Liver (tissue), 3 donors: ENCODE data around the gene C1QTNF1.
A peak's percentile ranks its signal among the peaks of the same experiment; 100 is the strongest.

Source experiments
- FOXA1 ChIP-seq: IDR thresholded peaks from 2 replicates; pipeline ENCODE4 v1.6.1; 2016; ENCODE audit warnings: antibody characterized with exemption
- GABPA ChIP-seq, 2 donors: IDR thresholded peaks in 1 of 2; conservative IDR thresholded peaks in 1 of 2; 2 replicates each; pipeline ENCODE4 v1.6.1; 2016; ENCODE audit warnings: antibody characterized with exemption in 2 of 2, mild to moderate bottlenecking in 1 of 2, moderate library complexity in 1 of 2
- HNF4A ChIP-seq, 2 donors: conservative IDR thresholded peaks; 2 replicates each; pipeline ENCODE4 v1.6.1; 2016; ENCODE audit warnings: antibody characterized with exemption in 2 of 2, mild to moderate bottlenecking in 2 of 2
- HNF4G ChIP-seq: IDR thresholded peaks from 2 replicates; pipeline ENCODE4 v1.6.1; 2016; ENCODE audit warnings: antibody characterized with exemption
- RAD21 ChIP-seq, 2 donors: IDR thresholded peaks; 2 replicates each; pipeline ENCODE4 v1.6.1; 2016; ENCODE audit warnings: antibody characterized with exemption in 2 of 2, mild to moderate bottlenecking in 2 of 2
- SP1 ChIP-seq: IDR thresholded peaks from 2 replicates; pipeline ENCODE4 v1.6.1; 2018; ENCODE audit warnings: antibody characterized with exemption, mild to moderate bottlenecking
- TAF1 ChIP-seq: conservative IDR thresholded peaks from 2 replicates; pipeline ENCODE4 v1.6.1; 2016; ENCODE audit warnings: antibody characterized with exemption, mild to moderate bottlenecking
- YY1 ChIP-seq: IDR thresholded peaks from 2 replicates; pipeline ENCODE4 v1.6.1; 2016; ENCODE audit warnings: antibody characterized with exemption, mild to moderate bottlenecking
- TF ChIP-seq, protein P1 (sequence below): fragments of 150-350 bp; IDR thresholded peaks from 2 replicates; pipeline ENCODE4 v1.5.1; 2017; ENCODE audit warnings: improper control_type of control experiment, low read depth, low read length; ENCODE audit not compliant: missing input control
- TF ChIP-seq, protein P2 (sequence below): IDR thresholded peaks from 2 replicates; pipeline ENCODE4 v1.6.1; 2016; ENCODE audit warnings: antibody characterized with exemption, mild to moderate bottlenecking
- TF ChIP-seq, protein P3 (sequence below): IDR thresholded peaks from 2 replicates; pipeline ENCODE4 v1.6.1; 2016; ENCODE audit warnings: antibody characterized with exemption
- TF ChIP-seq, protein P4 (sequence below): IDR thresholded peaks from 2 replicates; pipeline ENCODE4 v1.6.1; 2016; ENCODE audit warnings: antibody characterized with exemption
- donor health status: healthy.
- donor health status: healthy.

DNA sequence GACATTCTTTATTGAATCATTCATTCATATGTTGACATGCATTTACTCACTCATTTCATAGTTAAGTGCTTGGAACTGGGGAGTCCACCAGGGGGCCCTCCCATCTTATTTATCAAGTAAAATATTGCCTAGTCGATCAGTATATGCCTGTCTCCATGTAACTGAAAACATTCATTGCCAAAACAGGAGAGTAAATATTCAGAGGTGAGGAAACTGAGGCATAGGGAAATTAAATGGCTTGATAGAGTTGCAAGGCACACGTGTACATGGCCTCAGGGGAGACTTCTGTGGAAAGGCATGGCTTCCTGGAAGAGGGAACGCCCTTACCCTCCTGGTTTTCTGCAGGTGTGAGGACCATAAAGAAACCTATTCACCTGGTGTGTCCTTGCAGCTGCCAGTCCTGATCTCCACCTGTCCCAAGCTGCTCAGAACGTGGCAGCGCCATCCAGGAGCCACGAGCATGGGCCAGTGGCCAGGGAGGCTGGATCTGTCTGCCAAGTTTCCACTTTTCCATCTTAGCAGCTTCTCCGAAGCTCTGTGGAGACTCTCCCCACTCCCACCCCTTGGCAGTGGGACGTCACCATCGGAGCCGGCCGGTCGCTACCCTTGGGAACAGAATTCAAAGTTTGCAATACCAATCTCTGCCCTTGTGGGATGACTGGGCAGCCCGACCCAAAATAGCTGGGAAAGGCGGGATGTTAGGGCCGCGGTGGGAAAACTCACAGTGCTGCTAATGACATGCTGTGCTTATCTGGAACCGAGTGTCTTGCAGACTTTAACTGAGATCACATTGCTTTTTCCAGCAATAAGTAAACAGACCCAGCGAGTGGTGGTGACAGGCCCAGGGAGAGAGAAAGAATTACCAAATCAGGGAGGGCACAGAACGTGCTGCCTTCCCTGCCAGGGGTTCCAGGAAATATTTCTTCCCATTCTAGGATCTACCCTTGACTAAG, 4.1 kb upstream of the C1QTNF1 start:
- TF ChIP-seq, protein P1, sequence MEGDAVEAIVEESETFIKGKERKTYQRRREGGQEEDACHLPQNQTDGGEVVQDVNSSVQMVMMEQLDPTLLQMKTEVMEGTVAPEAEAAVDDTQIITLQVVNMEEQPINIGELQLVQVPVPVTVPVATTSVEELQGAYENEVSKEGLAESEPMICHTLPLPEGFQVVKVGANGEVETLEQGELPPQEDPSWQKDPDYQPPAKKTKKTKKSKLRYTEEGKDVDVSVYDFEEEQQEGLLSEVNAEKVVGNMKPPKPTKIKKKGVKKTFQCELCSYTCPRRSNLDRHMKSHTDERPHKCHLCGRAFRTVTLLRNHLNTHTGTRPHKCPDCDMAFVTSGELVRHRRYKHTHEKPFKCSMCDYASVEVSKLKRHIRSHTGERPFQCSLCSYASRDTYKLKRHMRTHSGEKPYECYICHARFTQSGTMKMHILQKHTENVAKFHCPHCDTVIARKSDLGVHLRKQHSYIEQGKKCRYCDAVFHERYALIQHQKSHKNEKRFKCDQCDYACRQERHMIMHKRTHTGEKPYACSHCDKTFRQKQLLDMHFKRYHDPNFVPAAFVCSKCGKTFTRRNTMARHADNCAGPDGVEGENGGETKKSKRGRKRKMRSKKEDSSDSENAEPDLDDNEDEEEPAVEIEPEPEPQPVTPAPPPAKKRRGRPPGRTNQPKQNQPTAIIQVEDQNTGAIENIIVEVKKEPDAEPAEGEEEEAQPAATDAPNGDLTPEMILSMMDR = peak; percentile 54
- TF ChIP-seq RAD21 (IDR thresholded peaks at IDR 0.05) = peak; percentile 69 to 71
- TF ChIP-seq, protein P2, sequence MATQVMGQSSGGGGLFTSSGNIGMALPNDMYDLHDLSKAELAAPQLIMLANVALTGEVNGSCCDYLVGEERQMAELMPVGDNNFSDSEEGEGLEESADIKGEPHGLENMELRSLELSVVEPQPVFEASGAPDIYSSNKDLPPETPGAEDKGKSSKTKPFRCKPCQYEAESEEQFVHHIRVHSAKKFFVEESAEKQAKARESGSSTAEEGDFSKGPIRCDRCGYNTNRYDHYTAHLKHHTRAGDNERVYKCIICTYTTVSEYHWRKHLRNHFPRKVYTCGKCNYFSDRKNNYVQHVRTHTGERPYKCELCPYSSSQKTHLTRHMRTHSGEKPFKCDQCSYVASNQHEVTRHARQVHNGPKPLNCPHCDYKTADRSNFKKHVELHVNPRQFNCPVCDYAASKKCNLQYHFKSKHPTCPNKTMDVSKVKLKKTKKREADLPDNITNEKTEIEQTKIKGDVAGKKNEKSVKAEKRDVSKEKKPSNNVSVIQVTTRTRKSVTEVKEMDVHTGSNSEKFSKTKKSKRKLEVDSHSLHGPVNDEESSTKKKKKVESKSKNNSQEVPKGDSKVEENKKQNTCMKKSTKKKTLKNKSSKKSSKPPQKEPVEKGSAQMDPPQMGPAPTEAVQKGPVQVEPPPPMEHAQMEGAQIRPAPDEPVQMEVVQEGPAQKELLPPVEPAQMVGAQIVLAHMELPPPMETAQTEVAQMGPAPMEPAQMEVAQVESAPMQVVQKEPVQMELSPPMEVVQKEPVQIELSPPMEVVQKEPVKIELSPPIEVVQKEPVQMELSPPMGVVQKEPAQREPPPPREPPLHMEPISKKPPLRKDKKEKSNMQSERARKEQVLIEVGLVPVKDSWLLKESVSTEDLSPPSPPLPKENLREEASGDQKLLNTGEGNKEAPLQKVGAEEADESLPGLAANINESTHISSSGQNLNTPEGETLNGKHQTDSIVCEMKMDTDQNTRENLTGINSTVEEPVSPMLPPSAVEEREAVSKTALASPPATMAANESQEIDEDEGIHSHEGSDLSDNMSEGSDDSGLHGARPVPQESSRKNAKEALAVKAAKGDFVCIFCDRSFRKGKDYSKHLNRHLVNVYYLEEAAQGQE = peak; percentile 80
- TF ChIP-seq SP1 = peak; percentile 32
- TF ChIP-seq TAF1 = no peak
- no peak for TF ChIP-seq GABPA (IDR thresholded peaks at IDR 0.05 in 1 of 2, conservative IDR thresholded peaks at IDR 0.05 in 1 of 2)
- no peak for TF ChIP-seq YY1
- TF ChIP-seq, protein P3, sequence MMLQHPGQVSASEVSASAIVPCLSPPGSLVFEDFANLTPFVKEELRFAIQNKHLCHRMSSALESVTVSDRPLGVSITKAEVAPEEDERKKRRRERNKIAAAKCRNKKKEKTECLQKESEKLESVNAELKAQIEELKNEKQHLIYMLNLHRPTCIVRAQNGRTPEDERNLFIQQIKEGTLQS = no peak
- TF ChIP-seq FOXA1 = no peak
- no peak for TF ChIP-seq HNF4G
- TF ChIP-seq, protein P4, sequence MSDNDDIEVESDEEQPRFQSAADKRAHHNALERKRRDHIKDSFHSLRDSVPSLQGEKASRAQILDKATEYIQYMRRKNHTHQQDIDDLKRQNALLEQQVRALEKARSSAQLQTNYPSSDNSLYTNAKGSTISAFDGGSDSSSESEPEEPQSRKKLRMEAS = no peak
- no peak for TF ChIP-seq HNF4A (conservative IDR thresholded peaks at IDR 0.05)
